HG02973 (cell line): Measurements from ENCODE around the gene TNNT2.

Experiments used
- ATAC-seq: cut with Tn5 transposase; IDR thresholded peaks from one replicate; pipeline ENCODE4 v1.9.1; 2021; ENCODE audit warnings: moderate library complexity; ENCODE audit not compliant: unreplicated experiment

Gene TNNT2

GRCh38 chr1:201320168-201320788, 57.2 kb downstream of the TNNT2 start:
- ATAC-seq = no peak

GRCh38 chr1:201319631-201320030, 57.8 kb downstream of the TNNT2 start:
- ATAC-seq = no peak

- ATAC-seq = no peak
These were observed 58.8 kb downstream of the TNNT2 start for GRCh38 chr1:201318504-201319340.

DNA sequence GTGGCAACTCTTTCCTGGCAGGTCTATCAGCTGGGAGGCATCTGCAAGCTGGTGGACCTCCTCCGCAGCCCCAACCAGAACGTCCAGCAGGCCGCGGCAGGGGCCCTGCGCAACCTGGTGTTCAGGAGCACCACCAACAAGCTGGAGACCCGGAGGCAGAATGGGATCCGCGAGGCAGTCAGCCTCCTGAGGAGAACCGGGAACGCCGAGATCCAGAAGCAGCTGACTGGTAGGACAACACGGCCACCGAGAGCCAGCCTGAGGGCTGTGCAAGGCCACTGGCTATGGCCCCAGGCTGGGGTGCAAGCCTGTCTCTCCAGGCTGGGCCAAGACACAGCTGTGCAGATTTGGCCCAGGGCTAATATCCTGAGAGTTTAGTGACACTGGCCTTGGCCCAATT, 59.9 kb downstream of the TNNT2 start:
- ATAC-seq = no peak

GRCh38 chr1:201316556-201316955, 60.9 kb downstream of the TNNT2 start:
- no peak for ATAC-seq

DNA sequence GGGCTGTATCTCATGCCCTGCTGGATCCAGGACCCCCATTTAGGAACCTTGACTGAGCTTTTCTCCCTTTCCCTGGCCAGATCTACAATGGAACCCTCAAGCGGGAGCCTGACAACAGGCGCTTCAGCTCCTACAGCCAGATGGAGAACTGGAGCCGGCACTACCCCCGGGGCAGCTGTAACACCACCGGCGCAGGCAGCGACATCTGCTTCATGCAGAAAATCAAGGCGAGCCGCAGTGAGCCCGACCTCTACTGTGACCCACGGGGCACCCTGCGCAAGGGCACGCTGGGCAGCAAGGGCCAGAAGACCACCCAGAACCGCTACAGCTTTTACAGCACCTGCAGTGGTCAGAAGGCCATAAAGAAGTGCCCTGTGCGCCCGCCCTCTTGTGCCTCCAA, 64.4 kb downstream of the TNNT2 start:
- ATAC-seq = no peak

- no peak for ATAC-seq
These were observed 65.2 kb downstream of the TNNT2 start for GRCh38 chr1:201312298-201312697.

GRCh38 chr1:201311356-201312011, 66.0 kb downstream of the TNNT2 start:
- ATAC-seq = no peak

GRCh38 chr1:201310986-201311355, 66.5 kb downstream of the TNNT2 start:
- no peak for ATAC-seq

DNA sequence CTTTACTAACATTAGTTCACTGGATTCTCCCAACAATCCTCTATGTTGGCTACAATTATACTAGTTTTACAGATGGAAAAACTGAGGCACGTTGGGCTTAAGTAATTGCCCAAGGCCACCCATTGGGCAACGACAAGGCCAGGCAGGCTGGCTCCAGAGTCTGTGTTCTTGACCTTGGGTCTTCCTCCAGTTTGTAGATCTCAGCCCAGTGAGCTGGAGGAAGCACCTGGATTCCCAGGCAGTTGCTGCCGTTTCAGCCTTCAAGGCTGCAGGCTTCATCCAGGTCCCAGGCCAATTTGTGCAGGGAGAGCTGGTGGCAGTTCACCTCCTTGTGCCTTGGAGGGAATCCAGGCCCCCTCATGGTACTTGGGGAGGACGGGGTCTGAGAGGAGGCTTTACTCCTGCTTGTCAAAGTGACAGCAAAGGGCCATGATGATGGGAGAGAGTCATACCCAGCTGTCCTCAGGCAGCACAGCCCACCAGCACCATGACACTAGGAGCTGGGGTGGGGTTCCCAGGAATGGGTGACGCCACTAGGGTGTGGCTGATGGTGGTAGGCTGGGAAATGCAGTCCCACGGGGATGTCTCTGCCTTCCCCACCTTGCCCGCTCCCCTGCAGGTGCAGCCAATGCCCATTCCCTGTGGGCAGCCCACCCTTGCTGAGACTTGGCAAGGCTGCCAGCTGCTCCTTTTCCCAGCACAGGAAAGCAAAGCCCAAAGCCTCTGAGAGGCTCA, 67.1 kb downstream of the TNNT2 start:
- no peak for ATAC-seq

- ATAC-seq = no peak
These were observed 68.1 kb downstream of the TNNT2 start for GRCh38 chr1:201309416-201309815.
